ENCODE data around the gene FLACC1.

DNA sequence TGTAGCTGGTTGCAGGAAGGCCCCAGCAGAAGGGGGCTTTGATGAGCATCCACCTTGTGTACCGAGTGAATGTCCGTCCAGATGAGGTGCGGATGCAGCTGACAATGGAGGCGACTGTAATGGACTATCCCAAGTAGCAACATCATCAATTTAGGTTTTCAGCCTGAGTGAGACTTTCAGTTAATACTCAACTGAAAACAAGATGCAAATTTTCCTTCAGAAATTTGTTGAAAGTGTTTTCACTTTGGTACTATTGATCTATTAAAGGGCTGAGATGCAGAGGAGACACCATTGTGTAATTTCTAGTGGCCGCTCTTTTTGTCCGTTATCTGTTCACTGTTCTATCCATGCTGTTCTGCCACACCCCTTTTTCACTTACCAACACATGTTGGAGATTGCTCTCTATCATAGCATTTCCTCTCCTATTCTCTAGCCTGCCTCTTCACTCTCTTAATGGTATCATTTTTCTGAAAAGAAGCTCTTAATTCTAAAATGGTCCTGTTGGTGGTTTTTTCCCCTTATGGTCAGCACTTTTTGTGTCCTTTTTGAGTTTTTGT is 108.8 kb downstream of the FLACC1 start:
- TF ChIP-seq, protein P1, sequence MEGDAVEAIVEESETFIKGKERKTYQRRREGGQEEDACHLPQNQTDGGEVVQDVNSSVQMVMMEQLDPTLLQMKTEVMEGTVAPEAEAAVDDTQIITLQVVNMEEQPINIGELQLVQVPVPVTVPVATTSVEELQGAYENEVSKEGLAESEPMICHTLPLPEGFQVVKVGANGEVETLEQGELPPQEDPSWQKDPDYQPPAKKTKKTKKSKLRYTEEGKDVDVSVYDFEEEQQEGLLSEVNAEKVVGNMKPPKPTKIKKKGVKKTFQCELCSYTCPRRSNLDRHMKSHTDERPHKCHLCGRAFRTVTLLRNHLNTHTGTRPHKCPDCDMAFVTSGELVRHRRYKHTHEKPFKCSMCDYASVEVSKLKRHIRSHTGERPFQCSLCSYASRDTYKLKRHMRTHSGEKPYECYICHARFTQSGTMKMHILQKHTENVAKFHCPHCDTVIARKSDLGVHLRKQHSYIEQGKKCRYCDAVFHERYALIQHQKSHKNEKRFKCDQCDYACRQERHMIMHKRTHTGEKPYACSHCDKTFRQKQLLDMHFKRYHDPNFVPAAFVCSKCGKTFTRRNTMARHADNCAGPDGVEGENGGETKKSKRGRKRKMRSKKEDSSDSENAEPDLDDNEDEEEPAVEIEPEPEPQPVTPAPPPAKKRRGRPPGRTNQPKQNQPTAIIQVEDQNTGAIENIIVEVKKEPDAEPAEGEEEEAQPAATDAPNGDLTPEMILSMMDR (IDR thresholded peaks at IDR 0.05), result no peak
- TF ChIP-seq POLR2A (IDR thresholded peaks at IDR 0.05) (no peak), POLR2AphosphoS5 (IDR thresholded peaks at IDR 0.05) (no peak), EP300 (IDR thresholded peaks at IDR 0.05) (no peak)
